Mesendoderm (in vitro differentiated cells): ENCODE measurements around the gene CYP4F8.

ENCODE experiments used
- DNase-seq: peaks from one replicate; pipeline ENCODE4 v3.0.0; 2013
- H2AK5ac ChIP-seq: 2 replicates; pipeline ENCODE4 v1.6.1; 2013; ENCODE audit warnings: low read length, inconsistent platforms
- H2BK120ac ChIP-seq: 2 replicates; pipeline ENCODE4 v1.6.1; 2013; ENCODE audit warnings: low read depth, mild to moderate bottlenecking, low read length, moderate library complexity, mixed read lengths
- H2BK15ac ChIP-seq: replicated peaks from 2 replicates; pipeline ENCODE4 v1.6.1; 2013; ENCODE audit warnings: low read depth, mild to moderate bottlenecking, moderate library complexity
- H2BK5ac ChIP-seq: 2 replicates; pipeline ENCODE4 v1.6.1; 2013; ENCODE audit warnings: low read length, inconsistent platforms
- H3K18ac ChIP-seq: 2 replicates; pipeline ENCODE4 v1.6.1; 2013; ENCODE audit warnings: mild to moderate bottlenecking, low read length, mixed read lengths
- H3K23ac ChIP-seq: one replicate; pipeline ENCODE4 v1.6.1; 2013; ENCODE audit warnings: low read length
- H3K27ac ChIP-seq: 2 replicates; pipeline ENCODE4 v1.5.1; 2013; ENCODE audit warnings: low read depth, mild to moderate bottlenecking, inconsistent platforms, low read length, moderate library complexity
- H3K27me3 ChIP-seq: 2 replicates; pipeline ENCODE4 v1.6.1; 2013; ENCODE audit warnings: low read length, control low read depth, mild to moderate bottlenecking, inconsistent platforms; ENCODE audit not compliant: insufficient read depth, poor library complexity
- H3K36me3 ChIP-seq: 2 replicates; pipeline ENCODE4 v1.6.1; 2013; ENCODE audit warnings: low read length, inconsistent platforms; ENCODE audit not compliant: control insufficient read depth, insufficient read depth
- H3K4ac ChIP-seq: one replicate; pipeline ENCODE4 v1.6.1; 2013; ENCODE audit warnings: low read depth, mild to moderate bottlenecking, low read length, moderate library complexity
- H3K4me1 ChIP-seq: 2 replicates; pipeline ENCODE4 v1.6.1; 2013; ENCODE audit warnings: low read depth, low read length, inconsistent platforms; ENCODE audit not compliant: control insufficient read depth
- H3K4me2 ChIP-seq: 2 replicates; pipeline ENCODE4 v1.6.1; 2013; ENCODE audit warnings: low read length
- H3K4me3 ChIP-seq: 2 replicates; pipeline ENCODE4 v1.5.1; 2013; ENCODE audit warnings: mild to moderate bottlenecking, low read length
- H3K56ac ChIP-seq: one replicate; pipeline ENCODE4 v1.6.1; 2013; ENCODE audit warnings: low read length
- H3K79me1 ChIP-seq: 2 replicates; pipeline ENCODE4 v1.6.1; 2013; ENCODE audit warnings: low read length, inconsistent platforms
- H3K79me2 ChIP-seq: 2 replicates; pipeline ENCODE4 v1.6.1; 2013; ENCODE audit warnings: mild to moderate bottlenecking, low read length; ENCODE audit not compliant: control insufficient read depth, insufficient read depth
- H3K9ac ChIP-seq: 2 replicates; pipeline ENCODE4 v1.6.1; 2013; ENCODE audit warnings: low read length, inconsistent platforms
- H4K5ac ChIP-seq: one replicate; pipeline ENCODE4 v1.6.1; 2013; ENCODE audit warnings: low read length
- H4K8ac ChIP-seq: one replicate; pipeline ENCODE4 v1.6.1; 2013; ENCODE audit warnings: low read depth, mild to moderate bottlenecking, control low read depth, low read length, moderate library complexity
- WGBS: extraction: QIAGEN DNeasy Blood & Tissue Kit; methylation state at CpG from one replicate; pipeline ENCODE4 v1.1.7; 2013; ENCODE audit warnings: low lambda C conversion rate, missing lambda C conversion rate; ENCODE audit not compliant: insufficient coverage; ENCODE audit errors: extremely low coverage; 5-methylcytosine and 5-hydroxymethylcytosine counted together

The CYP4F8 gene

DNA sequence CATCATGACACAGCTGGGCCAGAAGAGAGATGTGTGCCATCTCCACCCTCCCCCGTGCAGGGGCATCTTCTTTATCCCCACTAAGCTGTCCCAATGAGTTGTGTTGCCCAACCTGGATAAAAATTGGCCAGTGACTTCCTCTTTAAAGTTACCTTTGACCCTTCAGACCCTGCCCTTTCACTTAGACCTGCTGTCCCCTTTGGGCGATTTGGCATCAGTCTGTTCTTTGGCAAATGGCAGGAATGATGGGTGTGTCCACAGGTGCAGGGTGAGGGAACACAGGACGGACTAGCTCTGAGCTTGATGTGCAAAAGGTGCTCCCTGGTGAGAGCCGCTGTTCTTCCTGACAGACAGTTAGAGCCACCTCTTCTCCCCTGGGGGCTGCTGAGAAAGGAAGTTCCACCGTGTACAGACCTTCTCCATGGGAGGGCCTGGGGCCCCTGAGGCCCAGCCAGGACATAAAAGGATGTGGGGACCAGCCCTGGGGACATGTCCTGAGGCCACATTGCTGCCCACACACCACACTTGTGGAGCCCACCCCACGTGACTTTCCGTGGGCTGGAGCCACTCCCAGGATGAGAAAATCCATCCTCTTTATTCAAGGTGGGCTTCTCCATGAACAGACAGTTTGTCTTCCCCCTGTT, 1.7 kb downstream of the CYP4F8 start:
- Histone ChIP-seq H3K4me3 (no peak overlapping the region), H3K79me2 (no peaks in the 10 kb centered on the region), H2BK15ac (no peak overlapping the region), H3K79me1 (no peaks in the 10 kb centered on the region), H3K18ac (no peak overlapping the region), H2BK5ac (no peak overlapping the region), H3K4me1 (no peaks in the 10 kb centered on the region), H3K27ac (no peak overlapping the region), H3K9ac (no peak overlapping the region), H4K8ac (no peak overlapping the region), H3K36me3 (no peaks in the 10 kb centered on the region), H3K23ac (no peak overlapping the region), H2BK120ac (no peak overlapping the region), H3K27me3 (no peaks in the 10 kb centered on the region), H3K4me2 (no peak overlapping the region), H3K4ac (no peak overlapping the region), H4K5ac (no peak overlapping the region), H3K56ac (no peak overlapping the region), H2AK5ac (no peak overlapping the region)
- WGBS, result no CpG with 5 or more reads among the region's 7 CpGs
- DNase-seq, result no peak

DNA sequence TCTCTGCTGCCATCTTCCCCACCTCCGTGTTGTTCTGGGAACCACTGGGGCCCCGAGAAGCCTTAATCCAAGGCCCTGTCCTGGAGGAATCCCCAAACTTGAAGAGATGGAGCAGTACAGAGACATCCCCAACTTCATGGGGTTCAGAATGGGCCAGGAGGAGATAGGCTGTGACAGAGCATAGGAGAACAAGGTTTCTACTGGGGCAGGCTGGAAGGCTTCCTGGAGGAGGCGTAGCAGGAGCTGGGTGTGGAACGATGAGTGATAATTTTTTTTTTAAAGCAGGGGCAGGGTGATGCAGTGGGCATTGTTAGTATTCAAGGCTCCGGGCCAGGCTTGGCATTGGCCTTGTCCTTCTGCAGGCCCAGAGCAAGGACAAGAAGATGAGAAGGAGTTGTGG, 3.3 kb downstream of the CYP4F8 start:
- WGBS, result no CpG with 5 or more reads among the region's 5 CpGs
- Histone ChIP-seq H4K8ac (no peak overlapping the region), H3K56ac (no peak overlapping the region)

DNA sequence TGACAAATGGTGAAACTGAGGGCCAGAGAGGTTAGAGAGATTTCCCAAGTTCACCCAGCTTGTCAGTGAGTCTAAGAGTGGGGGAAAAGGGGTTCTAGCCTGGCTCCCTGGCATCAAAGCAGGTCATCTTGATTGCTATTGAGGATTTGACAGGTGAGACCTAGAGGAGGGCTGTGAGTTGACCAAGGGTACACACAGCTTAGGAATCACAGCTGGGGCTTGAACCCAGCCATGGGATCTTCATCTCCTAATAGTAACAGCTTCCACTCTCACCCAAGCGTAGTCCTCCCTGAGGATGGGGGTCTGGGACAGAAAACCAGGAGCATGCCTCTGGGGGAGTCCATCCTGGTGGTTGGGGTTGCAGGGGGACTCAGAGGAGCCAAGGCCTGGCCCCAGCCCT, 6.8 kb downstream of the CYP4F8 start:
- WGBS, result no CpG with 5 or more reads among the region's 1 CpG
- H3K79me1 ChIP-seq, result no peaks in the 10 kb centered on the region

More for the DNA sequence above, 3.3 kb downstream of the CYP4F8 start:
- Histone ChIP-seq H2BK5ac (no peak overlapping the region), H3K4me3 (no peak overlapping the region), H3K79me1 (no peaks in the 10 kb centered on the region), H3K27ac (no peak overlapping the region), H3K79me2 (no peaks in the 10 kb centered on the region), H3K4me1 (no peaks in the 10 kb centered on the region), H2BK120ac (no peak overlapping the region), H3K4me2 (no peak overlapping the region), H3K9ac (no peak overlapping the region), H3K23ac (no peak overlapping the region), H3K18ac (no peak overlapping the region), H3K36me3 (no peaks in the 10 kb centered on the region), H2BK15ac (no peak overlapping the region), H4K5ac (no peak overlapping the region), H3K4ac (no peak overlapping the region), H2AK5ac (no peak overlapping the region), H3K27me3 (no peaks in the 10 kb centered on the region)
- no peak for DNase-seq

GRCh38 chr19:15622991-15623390, 8.0 kb downstream of the CYP4F8 start:
- H3K4me2 ChIP-seq, result no peak overlapping the region
- no peak overlapping the region for H3K4ac ChIP-seq
- no peak overlapping the region for H2BK15ac ChIP-seq
- no peak overlapping the region for H2AK5ac ChIP-seq
- no peak overlapping the region for H2BK120ac ChIP-seq
- H3K27me3 ChIP-seq, result no peaks in the 10 kb centered on the region
- H3K27ac ChIP-seq, result no peak overlapping the region
- no peak overlapping the region for H4K5ac ChIP-seq
- no peak overlapping the region for H3K56ac ChIP-seq
- no peaks in the 10 kb centered on the region for H3K36me3 ChIP-seq
- H3K4me3 ChIP-seq, result no peak overlapping the region
- DNase-seq, result no peak
- H3K18ac ChIP-seq, result no peak overlapping the region
- H3K79me1 ChIP-seq, result no peaks in the 10 kb centered on the region
- H3K9ac ChIP-seq, result no peak overlapping the region
- WGBS, result no CpG with 5 or more reads among the region's 11 CpGs
- H4K8ac ChIP-seq, result no peak overlapping the region
- H3K79me2 ChIP-seq, result no peaks in the 10 kb centered on the region
- H3K4me1 ChIP-seq, result no peaks in the 10 kb centered on the region
- no peak overlapping the region for H2BK5ac ChIP-seq
- no peak overlapping the region for H3K23ac ChIP-seq

More for the DNA sequence above, 6.8 kb downstream of the CYP4F8 start:
- no peak overlapping the region for H3K27ac ChIP-seq
- no peaks in the 10 kb centered on the region for H3K36me3 ChIP-seq
- H3K4me3 ChIP-seq, result no peak overlapping the region
- H4K5ac ChIP-seq, result no peak overlapping the region
- no peak overlapping the region for H2BK120ac ChIP-seq
- no peak overlapping the region for H2BK15ac ChIP-seq
- H2AK5ac ChIP-seq, result no peak overlapping the region
- H3K56ac ChIP-seq, result no peak overlapping the region
- no peak overlapping the region for H3K4me2 ChIP-seq
- no peak overlapping the region for H4K8ac ChIP-seq
- DNase-seq, result no peak
- no peak overlapping the region for H3K23ac ChIP-seq
- no peaks in the 10 kb centered on the region for H3K79me2 ChIP-seq
- H3K18ac ChIP-seq, result no peak overlapping the region
- H3K9ac ChIP-seq, result no peak overlapping the region
- H2BK5ac ChIP-seq, result no peak overlapping the region
- H3K4ac ChIP-seq, result no peak overlapping the region
- no peaks in the 10 kb centered on the region for H3K4me1 ChIP-seq
- H3K27me3 ChIP-seq, result no peaks in the 10 kb centered on the region

DNA sequence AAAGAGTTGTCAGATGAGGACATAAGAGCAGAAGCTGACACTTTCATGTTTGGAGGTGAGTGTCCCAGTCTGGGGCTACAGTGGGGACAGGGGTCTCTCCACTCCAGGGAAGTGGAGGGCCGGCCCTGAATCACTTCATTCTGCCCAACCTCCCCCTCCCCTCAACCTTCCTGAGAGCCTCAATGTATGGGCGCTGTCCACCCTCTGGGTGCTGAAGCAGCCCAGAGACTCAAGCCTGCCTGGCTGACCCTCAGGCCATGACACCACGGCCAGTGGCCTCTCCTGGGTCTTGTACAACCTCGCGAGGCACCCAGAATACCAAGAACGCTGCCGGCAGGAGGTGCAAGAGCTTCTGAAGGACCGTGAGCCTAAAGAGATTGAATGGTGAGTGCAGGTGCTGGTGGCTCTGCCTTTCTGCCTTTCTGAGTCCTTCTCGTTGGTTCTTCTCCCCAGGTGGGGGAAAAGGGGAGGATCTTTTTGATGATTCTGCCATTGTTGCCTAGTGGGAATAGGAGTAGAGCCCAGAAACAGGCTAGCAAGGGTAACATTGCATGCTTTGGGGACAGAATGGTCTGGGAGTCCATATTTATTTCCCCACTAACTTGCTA, 8.8 kb downstream of the CYP4F8 start:
- Histone ChIP-seq H2BK5ac (no peak overlapping the region), H3K79me2 (no peaks in the 10 kb centered on the region), H3K4ac (no peak overlapping the region), H3K23ac (no peak overlapping the region), H2AK5ac (no peak overlapping the region), H3K56ac (no peak overlapping the region), H2BK15ac (no peak overlapping the region), H3K9ac (no peak overlapping the region), H4K8ac (no peak overlapping the region), H3K4me2 (no peak overlapping the region), H3K36me3 (no peaks in the 10 kb centered on the region), H2BK120ac (no peak overlapping the region), H3K79me1 (no peaks in the 10 kb centered on the region), H3K18ac (no peak overlapping the region), H3K4me1 (no peaks in the 10 kb centered on the region), H3K27me3 (no peaks in the 10 kb centered on the region), H4K5ac (no peak overlapping the region), H3K4me3 (no peak overlapping the region), H3K27ac (no peak overlapping the region)
- DNase-seq, result peak; percentile 2
- no CpG with 5 or more reads among the region's 9 CpGs for WGBS
